IMR-90 (cell line): ENCODE measurements around the gene TENT5A. TPM values are rescaled to one million over a fixed set of nuclear protein-coding genes. Genes with fewer than 3 reads are reported as not detected.

Experiments used
- ATAC-seq: fragments of 200-7000 bp; cut with Tn5 transposase; 2 replicates; pipeline ENCODE4 v1.9.1; 2020; ENCODE audit warnings: low read depth, mild to moderate bottlenecking, moderate library complexity
- BruUV-seq: library from RNA; stranded (reverse); fragments of 400-500 nt; replicated peaks from 2 replicates; lab custom pipeline; 2021; lab: Mats Ljungman, UMichigan
- CTCF ChIA-PET: fragments of 300-600 bp; formaldehyde crosslinking; extraction: SDS; loops from one replicate; lab custom pipeline; 2021; ENCODE audit warnings: antibody characterized with exemption; lab: Yijun Ruan, JAX
- POLR2A ChIA-PET: fragments of 300-600 bp; sonication (Branson Sonifier 250); formaldehyde crosslinking; loops from one replicate; lab custom pipeline; 2022; ENCODE audit warnings: antibody characterized with exemption; ENCODE audit not compliant: unreplicated experiment; lab: Charles Lee
- DNase-seq: peaks from one replicate; pipeline ENCODE4 v3.0.0; 2013
- H2AFZ ChIP-seq: replicated peaks from 2 replicates; pipeline ENCODE3; 2013; ENCODE audit warnings: low read length, mild to moderate bottlenecking; ENCODE audit not compliant: poor library complexity
- H2AK5ac ChIP-seq: 2 replicates; pipeline ENCODE4 v1.6.1; 2013; ENCODE audit warnings: low read depth, low read length, inconsistent platforms
- H2AK9ac ChIP-seq: replicated peaks from 2 replicates; pipeline ENCODE3; 2013; ENCODE audit warnings: mild to moderate bottlenecking, low read depth, low read length, moderate library complexity; ENCODE audit not compliant: poor library complexity
- H2BK120ac ChIP-seq: 2 replicates; pipeline ENCODE4 v1.6.1; 2013; ENCODE audit warnings: low read depth, low read length, inconsistent platforms
- H2BK15ac ChIP-seq: 3 replicates; pipeline ENCODE4 v1.6.1; 2013; ENCODE audit warnings: low read depth, low read length, inconsistent platforms
- H2BK20ac ChIP-seq: 2 replicates; pipeline ENCODE4 v1.6.1; 2013; ENCODE audit warnings: low read depth, mild to moderate bottlenecking, inconsistent platforms, low read length, moderate library complexity
- H2BK5ac ChIP-seq: 2 replicates; pipeline ENCODE4 v1.6.1; 2013; ENCODE audit warnings: mild to moderate bottlenecking, low read depth, low read length, inconsistent platforms; ENCODE audit not compliant: poor library complexity, severe bottlenecking
- H3K14ac ChIP-seq: replicated peaks from 2 replicates; pipeline ENCODE4 v1.6.1; 2013; ENCODE audit warnings: low read depth, low read length, inconsistent platforms
- H3K18ac ChIP-seq: 2 replicates; pipeline ENCODE4 v1.6.1; 2013; ENCODE audit warnings: low read depth, low read length, control low read depth
- H3K23ac ChIP-seq: 2 replicates; pipeline ENCODE4 v1.6.1; 2013; ENCODE audit warnings: low read depth, low read length, inconsistent platforms
- H3K27ac ChIP-seq: 2 replicates; pipeline ENCODE4 v1.5.1; 2013; ENCODE audit warnings: mild to moderate bottlenecking, control low read depth, low read length; ENCODE audit not compliant: insufficient read depth
- H3K27me3 ChIP-seq: 2 replicates; pipeline ENCODE4 v1.6.1; 2013; ENCODE audit warnings: low read length; ENCODE audit not compliant: control insufficient read depth, insufficient read depth
- H3K36me3 ChIP-seq: 2 replicates; pipeline ENCODE4 v1.6.1; 2013; ENCODE audit warnings: low read length, mixed read lengths; ENCODE audit not compliant: control insufficient read depth, insufficient read depth
- H3K4ac ChIP-seq: 2 replicates; pipeline ENCODE4 v1.6.1; 2013; ENCODE audit warnings: low read depth, low read length, inconsistent platforms
- H3K4me1 ChIP-seq: 2 replicates; pipeline ENCODE4 v1.6.1; 2013; ENCODE audit warnings: low read length, mixed read lengths; ENCODE audit not compliant: control insufficient read depth, insufficient read depth
- H3K4me2 ChIP-seq: 2 replicates; pipeline ENCODE4 v1.6.1; 2013; ENCODE audit warnings: low read depth, mild to moderate bottlenecking, control low read depth, low read length, moderate library complexity
- H3K4me3 ChIP-seq: 2 replicates; pipeline ENCODE4 v1.5.1; 2013; ENCODE audit warnings: low read depth, mild to moderate bottlenecking, control low read depth, low read length, moderate library complexity; ENCODE audit not compliant: insufficient read depth
- H3K56ac ChIP-seq: 2 replicates; pipeline ENCODE4 v1.6.1; 2013; ENCODE audit warnings: low read length, inconsistent platforms; ENCODE audit not compliant: insufficient read depth; ENCODE audit errors: extremely low read depth
- H3K79me1 ChIP-seq, 2 experiments: 2 replicates each; pipeline ENCODE4 v1.6.1; 2013; ENCODE audit warnings: low read length in 2 of 2, inconsistent platforms in 1 of 2, low read depth in 1 of 2
- H3K9ac ChIP-seq: 2 replicates; pipeline ENCODE4 v1.6.1; 2013; ENCODE audit warnings: low read depth, low read length, control low read depth
- H3K9me1 ChIP-seq: 2 replicates; pipeline ENCODE4 v1.6.1; 2013; ENCODE audit warnings: low read length, inconsistent platforms; ENCODE audit not compliant: insufficient read depth
- H3K9me3 ChIP-seq: 2 replicates; pipeline ENCODE4 v1.6.1; 2013; ENCODE audit warnings: low read length; ENCODE audit not compliant: control insufficient read depth, insufficient read depth
- H4K20me1 ChIP-seq: 2 replicates; pipeline ENCODE4 v1.6.1; 2013; ENCODE audit warnings: low read length, inconsistent platforms; ENCODE audit not compliant: insufficient read depth
- H4K5ac ChIP-seq: 2 replicates; pipeline ENCODE4 v1.6.1; 2013; ENCODE audit warnings: mild to moderate bottlenecking, low read depth, low read length, control low read depth
- H4K8ac ChIP-seq, 2 experiments: 2 replicates each; pipeline ENCODE4 v1.6.1; 2013; ENCODE audit warnings: low read depth in 2 of 2, low read length in 2 of 2, control low read depth in 1 of 2, inconsistent platforms in 1 of 2
- H4K91ac ChIP-seq: 2 replicates; pipeline ENCODE4 v1.6.1; 2013; ENCODE audit warnings: low read depth, low read length, inconsistent platforms; ENCODE audit not compliant: insufficient read depth
- BHLHE40 ChIP-seq: fragments of 150-350 bp; IDR thresholded peaks from 2 replicates; pipeline ENCODE4 v1.6.1; 2016; ENCODE audit warnings: mild to moderate bottlenecking, low read depth, low read length
- MXI1 ChIP-seq: IDR thresholded peaks from 2 replicates; pipeline ENCODE4 v1.6.1; 2012; ENCODE audit warnings: low read depth, mild to moderate bottlenecking, low read length, moderate library complexity, borderline replicate concordance
- NFE2L2 ChIP-seq: fragments of 150-350 bp; IDR thresholded peaks from 2 replicates; pipeline ENCODE4 v1.6.1; 2016; ENCODE audit warnings: low read depth, mild to moderate bottlenecking, low read length
- POLR2A ChIP-seq: IDR thresholded peaks from 2 replicates; pipeline ENCODE4 v1.6.1; 2012; ENCODE audit warnings: mild to moderate bottlenecking, low read depth, low read length
- RAD21 ChIP-seq: IDR thresholded peaks from 2 replicates; pipeline ENCODE4 v1.6.1; 2012; ENCODE audit warnings: low read length, improper control_type of control experiment
- RCOR1 ChIP-seq: IDR thresholded peaks from 2 replicates; pipeline ENCODE4 v1.6.1; 2012; ENCODE audit warnings: mild to moderate bottlenecking, low read length, improper control_type of control experiment; ENCODE audit not compliant: insufficient replicate concordance
- RFX5 ChIP-seq: IDR thresholded peaks from 2 replicates; pipeline ENCODE4 v1.8.0; 2012; ENCODE audit warnings: low read depth, mild to moderate bottlenecking, low read length, moderate library complexity
- WGBS, 2 experiments: methylation state at CpG; one replicate each; pipeline versions ENCODE4 v1.1.5 to v1.1.7; 2013; ENCODE audit warnings: missing lambda C conversion rate in 2 of 2; ENCODE audit not compliant: insufficient read length in 1 of 2; ENCODE audit errors: extremely low coverage in 2 of 2; 5-methylcytosine and 5-hydroxymethylcytosine counted together
- dilution Hi-C: fragments of 300-500 bp; cut with HindIII; formaldehyde crosslinking; loops from one replicate; pipeline ENCODE4 v1.14.3; 2018; ENCODE audit warnings: low sequenced_read_pairs; ENCODE audit not compliant: unreplicated experiment
- in situ Hi-C: fragments of 300-500 bp; cut with MboI; formaldehyde crosslinking; loops from 3 replicates; pipeline ENCODE4 v1.14.3; 2019; ENCODE audit warnings: low sequenced_read_pairs, inconsistent platforms, mixed read lengths
- intact Hi-C: fragments of 100-400 bp; cut with micrococcal nuclease; formaldehyde crosslinking; loops from 2 replicates; pipeline ENCODE4 v1.10.0; 2022
- polyA plus RNA-seq, 3 experiments: library from polyadenylated mRNA; depleted of rRNA; stranded (reverse); fragments of >200 nt; gene quantifications; 2 replicates each; pipeline ENCODE4 v1.2.3, GENCODE V29; 2012; ENCODE audit warnings: low replicate concordance in 1 of 3
- total RNA-seq: library from RNA; depleted of rRNA; stranded (reverse); fragments of >200 nt; gene quantifications from 2 replicates; pipeline ENCODE4 v1.2.3, GENCODE V29; 2012
- TF ChIP-seq, protein P1 (sequence below): conservative IDR thresholded peaks from 2 replicates; pipeline ENCODE4 v1.5.1; 2012; ENCODE audit warnings: mild to moderate bottlenecking, low read depth, low read length, improper control_type of control experiment

Gene TENT5A
- total and polyA plus RNA-seq, 2 of the 4 experiments (the other 2 are of a cell fraction), result 3.5 to 10.8 TPM

- no peak for DNase-seq
- no peak overlapping the region for H2BK20ac ChIP-seq
- no peak overlapping the region for H2AK5ac ChIP-seq
- no peak overlapping the region for H4K8ac ChIP-seq
- H3K14ac ChIP-seq, result no peak overlapping the region
- no peak overlapping the region for H4K5ac ChIP-seq
- ATAC-seq, result no peak
- no peak overlapping the region for H2BK5ac ChIP-seq
- POLR2A ChIA-PET, result no interaction called here
- H3K18ac ChIP-seq, result no peak overlapping the region
- WGBS, 2 experiments, result no CpG with 5 or more reads among the region's 1 CpG
- H3K4me1 ChIP-seq, result peaks cover 8% of the 10 kb centered on the region
- no peaks in the 10 kb centered on the region for H3K79me1 ChIP-seq
- H3K4me2 ChIP-seq, result no peak overlapping the region
- in situ Hi-C loops, result loop anchor here (25.0 kb wide), 1 partner anchor 1634 kb away; no protein-coding TSS in a partner anchor
- H3K27ac ChIP-seq, result no peak overlapping the region
- H2AFZ ChIP-seq, result no peak overlapping the region
- no peak overlapping the region for H3K4ac ChIP-seq
- H3K9me1 ChIP-seq, result peaks cover 6% of the 10 kb centered on the region; the same call in 1 of the 2 replicates
- CTCF ChIA-PET, result no interaction called here
- no peak overlapping the region for H3K9ac ChIP-seq
- H2BK120ac ChIP-seq, result no peak overlapping the region
- H2BK15ac ChIP-seq, result no peak overlapping the region
- H3K36me3 ChIP-seq, result no peaks in the 10 kb centered on the region
- no peak overlapping the region for H3K56ac ChIP-seq
- BruUV-seq, result no TSS peak
- H2AK9ac ChIP-seq, result no peak overlapping the region
- H3K4me3 ChIP-seq, result no peak overlapping the region
- no peaks in the 10 kb centered on the region for H3K9me3 ChIP-seq
- no peak overlapping the region for H4K91ac ChIP-seq
- H3K27me3 ChIP-seq, result no peaks in the 10 kb centered on the region
- H3K23ac ChIP-seq, result no peak overlapping the region
- dilution Hi-C loops, result no loop called here
- no peaks in the 10 kb centered on the region for H4K20me1 ChIP-seq
- intact Hi-C loops, result no loop called here
- TF ChIP-seq BHLHE40, result no peak
- no peak for TF ChIP-seq RCOR1
- no peak for TF ChIP-seq NFE2L2
- TF ChIP-seq RFX5, result no peak
- TF ChIP-seq POLR2A, result no peak
- TF ChIP-seq, protein P1, sequence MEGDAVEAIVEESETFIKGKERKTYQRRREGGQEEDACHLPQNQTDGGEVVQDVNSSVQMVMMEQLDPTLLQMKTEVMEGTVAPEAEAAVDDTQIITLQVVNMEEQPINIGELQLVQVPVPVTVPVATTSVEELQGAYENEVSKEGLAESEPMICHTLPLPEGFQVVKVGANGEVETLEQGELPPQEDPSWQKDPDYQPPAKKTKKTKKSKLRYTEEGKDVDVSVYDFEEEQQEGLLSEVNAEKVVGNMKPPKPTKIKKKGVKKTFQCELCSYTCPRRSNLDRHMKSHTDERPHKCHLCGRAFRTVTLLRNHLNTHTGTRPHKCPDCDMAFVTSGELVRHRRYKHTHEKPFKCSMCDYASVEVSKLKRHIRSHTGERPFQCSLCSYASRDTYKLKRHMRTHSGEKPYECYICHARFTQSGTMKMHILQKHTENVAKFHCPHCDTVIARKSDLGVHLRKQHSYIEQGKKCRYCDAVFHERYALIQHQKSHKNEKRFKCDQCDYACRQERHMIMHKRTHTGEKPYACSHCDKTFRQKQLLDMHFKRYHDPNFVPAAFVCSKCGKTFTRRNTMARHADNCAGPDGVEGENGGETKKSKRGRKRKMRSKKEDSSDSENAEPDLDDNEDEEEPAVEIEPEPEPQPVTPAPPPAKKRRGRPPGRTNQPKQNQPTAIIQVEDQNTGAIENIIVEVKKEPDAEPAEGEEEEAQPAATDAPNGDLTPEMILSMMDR, result no peak
- no peak for TF ChIP-seq RAD21
- no peak for TF ChIP-seq MXI1
Observed at GRCh38 chr6:81771097-81771496, 18.6 kb upstream of the TENT5A start.
